ENCODE measurements around the gene ZNF684. TPM values are rescaled to one million over a fixed set of nuclear protein-coding genes. Genes with fewer than 3 reads are reported as not detected.

The ZNF684 gene
- polyA plus RNA-seq, 1 donor from 2014 or later: 15.8 TPM

- Histone ChIP-seq H3K4me3 (ENCODE audit: low read length) (no peak overlapping the region), H4K20me1 (ENCODE audit: insufficient read depth) (no peaks in the 10 kb centered on the region), H3K27me3 (ENCODE audit: insufficient read depth, low read depth, low read length) (no peaks in the 10 kb centered on the region), H3K27ac (ENCODE audit: low read length) (no peak overlapping the region), H3K79me2 (replicated peaks; ENCODE audit: insufficient read depth, low read length) (no peaks in the 10 kb centered on the region), H3K9me3 (ENCODE audit: low read length) (no peaks in the 10 kb centered on the region), H3K36me3 (ENCODE audit: insufficient read depth, low read length) (peaks cover 4% of the 10 kb centered on the region), H2AFZ (ENCODE audit: low read depth, low read length) (no peak overlapping the region), H3K4me2 (ENCODE audit: low read length) (no peak overlapping the region), H3K9ac (ENCODE audit: low read length) (no peak overlapping the region), H3K9me2 (ENCODE audit: insufficient read depth, low read length) (no peaks in the 10 kb centered on the region), H3F3A (ENCODE audit: insufficient read depth, low read length, poor library complexity, severe bottlenecking) (no peaks in the 10 kb centered on the region)
- TF ChIP-seq EP300 (conservative IDR thresholded peaks at IDR 0.05; ENCODE audit: poor library complexity, severe bottlenecking): no peak
- no peak for TF ChIP-seq CTCF (IDR thresholded peaks at IDR 0.05; ENCODE audit: poor library complexity, severe bottlenecking)
- TF ChIP-seq SMC3 (conservative IDR thresholded peaks at IDR 0.05; ENCODE audit: poor library complexity): no peak
- TF ChIP-seq POLR2AphosphoS5 (IDR thresholded peaks at IDR 0.05): no peak
- no peak for TF ChIP-seq TAF1 (IDR thresholded peaks at IDR 0.05; ENCODE audit: low read depth)
- TF ChIP-seq RAD21 (conservative IDR thresholded peaks at IDR 0.05): no peak
- TF ChIP-seq MXI1 (conservative IDR thresholded peaks at IDR 0.05; ENCODE audit: poor library complexity, severe bottlenecking): no peak
- TF ChIP-seq EZH2 (IDR thresholded peaks at IDR 0.05; ENCODE audit: borderline replicate concordance, insufficient read depth, low read length, poor library complexity, severe bottlenecking): no peak
- no peak for TF ChIP-seq REST (IDR thresholded peaks at IDR 0.05; ENCODE audit: borderline replicate concordance)
Observed at GRCh38 chr1:40539338-40539737, 7.9 kb downstream of the ZNF684 start.

- H3K27ac ChIP-seq (ENCODE audit: low read length): no peak overlapping the region
- H3K9me2 ChIP-seq (ENCODE audit: insufficient read depth, low read length): no peaks in the 10 kb centered on the region
- H3K79me2 ChIP-seq (replicated peaks; ENCODE audit: insufficient read depth, low read length): no peaks in the 10 kb centered on the region
- H2AFZ ChIP-seq (ENCODE audit: low read depth, low read length): no peak overlapping the region
- H3K4me2 ChIP-seq (ENCODE audit: low read length): no peak overlapping the region
- no peak overlapping the region for H3K9ac ChIP-seq (ENCODE audit: low read length)
- no peaks in the 10 kb centered on the region for H3K27me3 ChIP-seq (ENCODE audit: insufficient read depth, low read depth, low read length)
- peaks cover 8% of the 10 kb centered on the region for H3K36me3 ChIP-seq (ENCODE audit: insufficient read depth, low read length)
- H3K9me3 ChIP-seq (ENCODE audit: low read length): no peaks in the 10 kb centered on the region
- no peaks in the 10 kb centered on the region for H4K20me1 ChIP-seq (ENCODE audit: insufficient read depth)
- no peaks in the 10 kb centered on the region for H3F3A ChIP-seq (ENCODE audit: insufficient read depth, low read length, poor library complexity, severe bottlenecking)
- H3K4me3 ChIP-seq (ENCODE audit: low read length): no peak overlapping the region
- no peak for TF ChIP-seq TAF1 (IDR thresholded peaks at IDR 0.05; ENCODE audit: low read depth)
- TF ChIP-seq EP300 (conservative IDR thresholded peaks at IDR 0.05; ENCODE audit: poor library complexity, severe bottlenecking): no peak
- TF ChIP-seq MXI1 (conservative IDR thresholded peaks at IDR 0.05; ENCODE audit: poor library complexity, severe bottlenecking): no peak
- no peak for TF ChIP-seq EZH2 (IDR thresholded peaks at IDR 0.05; ENCODE audit: borderline replicate concordance, insufficient read depth, low read length, poor library complexity, severe bottlenecking)
- no peak for TF ChIP-seq POLR2AphosphoS5 (IDR thresholded peaks at IDR 0.05)
- no peak for TF ChIP-seq SMC3 (conservative IDR thresholded peaks at IDR 0.05; ENCODE audit: poor library complexity)
- no peak for TF ChIP-seq CTCF (IDR thresholded peaks at IDR 0.05; ENCODE audit: poor library complexity, severe bottlenecking)
- TF ChIP-seq REST (IDR thresholded peaks at IDR 0.05; ENCODE audit: borderline replicate concordance): no peak
- no peak for TF ChIP-seq RAD21 (conservative IDR thresholded peaks at IDR 0.05)
Observed at GRCh38 chr1:40546957-40547356, 15.5 kb downstream of the ZNF684 start.

All from neural cell (in vitro differentiated cells).